ENCODE measurements around the gene LEO1. TPM values are rescaled to one million over a fixed set of nuclear protein-coding genes. Genes with fewer than 3 reads are reported as not detected.

Gene LEO1
- total RNA-seq, 1 experiment from 2014 or later, result 30.1 TPM

- no TSS peak for BruUV-seq (replicated peaks)
- Histone ChIP-seq H3K27me3 (ENCODE audit: control insufficient read depth, insufficient read depth, low read length) (no peaks in the 10 kb centered on the region), H3K36me3 (ENCODE audit: control insufficient read depth, insufficient read depth, low read length) (peaks cover 22% of the 10 kb centered on the region), H3K4me3 (ENCODE audit: low read depth in 2 of 2, low read length in 2 of 2) (no peak overlapping the region), H3K4me1 (ENCODE audit: control insufficient read depth, insufficient read depth, low read length) (no peaks in the 10 kb centered on the region), H3K27ac (ENCODE audit: low read length) (no peak overlapping the region), H3K9me3 (ENCODE audit: control insufficient read depth, insufficient read depth, low read depth, low read length) (no peaks in the 10 kb centered on the region)
- intact Hi-C loops (cut with micrococcal nuclease; ENCODE audit: unreplicated experiment) (no loop called here), in situ Hi-C loops (cut with HindIII; ENCODE audit: low pct_unique_long_range_greater_than_20kb, low sequenced_read_pairs) (no loop called here)
- POLR2A ChIA-PET, result no interaction called here
- ATAC-seq (no peak), DNase-seq (ENCODE audit: low read depth, low spot score) (no peak)
- CTCF ChIA-PET, result interaction anchor here (0.7 kb wide), 1 partner anchor 165 kb away, joined by 3 read pairs; no protein-coding TSS in a partner anchor
- no peak for TF ChIP-seq SIN3A (IDR thresholded peaks at IDR 0.05; ENCODE audit: borderline replicate concordance, insufficient read depth, low read depth, low read length)
- no peak for TF ChIP-seq CTCF (IDR thresholded peaks at IDR 0.05)
- no peak for TF ChIP-seq POLR2AphosphoS5 (IDR thresholded peaks at IDR 0.05; ENCODE audit: low read depth, low read length)
- TF ChIP-seq REST (IDR thresholded peaks at IDR 0.05; ENCODE audit: insufficient read depth in 1 of 2, low read depth in 2 of 2, low read length in 1 of 2), result no peak
- TF ChIP-seq TCF7L2 (IDR thresholded peaks at IDR 0.05; ENCODE audit: low read depth, low read length), result no peak
These were observed 24.5 kb downstream of the LEO1 start for GRCh38 chr15:51947124-51947523.

- BruUV-seq (replicated peaks), result no TSS peak
- ChIA-PET POLR2A (no interaction called here), CTCF (no interaction called here)
- DNase-seq (ENCODE audit: low read depth, low spot score) (no peak), ATAC-seq (no peak)
- H3K27ac ChIP-seq (ENCODE audit: low read length), result no peak overlapping the region
- no peak overlapping the region for H3K4me3 ChIP-seq (ENCODE audit: low read depth in 2 of 2, low read length in 2 of 2)
- intact Hi-C loops (cut with micrococcal nuclease; ENCODE audit: unreplicated experiment) (no loop called here), in situ Hi-C loops (cut with HindIII; ENCODE audit: low pct_unique_long_range_greater_than_20kb, low sequenced_read_pairs) (no loop called here)
- H3K4me1 ChIP-seq (ENCODE audit: control insufficient read depth, insufficient read depth, low read length), result no peaks in the 10 kb centered on the region
- H3K27me3 ChIP-seq (ENCODE audit: control insufficient read depth, insufficient read depth, low read length), result no peaks in the 10 kb centered on the region
- TF ChIP-seq TCF7L2 (IDR thresholded peaks at IDR 0.05; ENCODE audit: low read depth, low read length) (no peak), SIN3A (IDR thresholded peaks at IDR 0.05; ENCODE audit: borderline replicate concordance, insufficient read depth, low read depth, low read length) (no peak), POLR2AphosphoS5 (IDR thresholded peaks at IDR 0.05; ENCODE audit: low read depth, low read length) (no peak), CTCF (IDR thresholded peaks at IDR 0.05) (no peak), REST (IDR thresholded peaks at IDR 0.05; ENCODE audit: insufficient read depth in 1 of 2, low read depth in 2 of 2, low read length in 1 of 2) (no peak)
- no peaks in the 10 kb centered on the region for H3K9me3 ChIP-seq (ENCODE audit: control insufficient read depth, insufficient read depth, low read depth, low read length)
- H3K36me3 ChIP-seq (ENCODE audit: control insufficient read depth, insufficient read depth, low read length), result 0 out of 2 replicates have a peak, but pooled peaks cover 2% of the 10 kb centered on the region
These were observed 32.4 kb downstream of the LEO1 start for GRCh38 chr15:51939216-51939615.
